Measurements from ENCODE around the gene C20orf173.

DNA sequence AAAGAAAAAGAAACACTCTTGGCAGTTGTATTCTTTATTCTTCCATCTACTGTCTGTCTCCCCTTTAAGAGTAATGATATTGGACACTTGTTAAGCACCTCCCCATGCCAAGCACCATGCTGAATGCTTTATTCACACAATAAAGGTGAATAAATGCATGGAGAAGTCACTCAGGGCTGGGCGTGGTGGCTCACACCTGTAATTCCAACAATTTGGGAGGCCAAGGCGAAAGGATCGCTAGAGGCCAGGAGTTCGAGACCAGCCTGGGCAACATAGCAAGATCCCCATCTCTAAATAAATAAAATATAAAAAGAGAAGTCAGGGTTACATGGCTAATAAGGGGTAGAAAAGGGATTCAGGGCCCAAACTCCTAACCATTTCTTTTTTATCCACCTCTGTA, 42.0 kb downstream of the C20orf173 start:
- TF ChIP-seq CTCF (IDR thresholded peaks at IDR 0.05; ENCODE audit: insufficient read depth, low read length, poor library complexity, severe bottlenecking): no peak
- no peak for TF ChIP-seq EZH2phosphoT487 (conservative IDR thresholded peaks at IDR 0.05; ENCODE audit: low read length)

Data from SU-DHL-6 (cell line).